HG02943 (cell line): Measurements from ENCODE around the gene SNX5.

ENCODE experiments used
- ATAC-seq: cut with Tn5 transposase; IDR thresholded peaks from one replicate; pipeline ENCODE4 v1.9.1; 2021; ENCODE audit warnings: mild to moderate bottlenecking, low read depth, moderate library complexity; ENCODE audit not compliant: unreplicated experiment

SNX5 gene

GRCh38 chr20:17968366-17969277, at the start of gene SNX5, which contains the start of gene MGME1:
Gene SNX5 (minus strand): TSS chr20:17968794. CDS start chr20:17968425, 369 bp downstream.
Gene MGME1 (plus strand): TSS chr20:17969018. CDS start chr20:17969860, 842 bp downstream.
- peak; percentile 78 for ATAC-seq

DNA sequence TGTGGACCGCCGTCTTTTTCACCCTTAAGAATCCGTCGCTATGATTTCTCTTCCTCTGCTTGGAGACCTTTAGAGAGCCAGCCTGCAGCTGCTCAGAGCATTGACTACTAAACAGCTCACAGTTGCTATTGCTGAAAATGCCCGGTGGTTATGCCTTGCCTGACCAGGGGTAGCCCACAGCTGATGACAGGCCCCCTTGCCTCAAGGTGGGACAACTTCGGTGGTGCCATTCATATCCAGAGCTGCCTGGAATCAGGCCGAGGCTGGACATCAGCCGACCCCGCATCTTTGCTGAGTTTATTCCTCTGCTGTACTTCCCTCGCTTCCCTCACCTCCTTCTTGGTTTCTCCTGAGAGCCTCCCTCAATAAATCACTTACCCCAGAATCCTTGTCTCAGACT, 49.5 kb upstream of the SNX5 start:
- no peak for ATAC-seq

DNA sequence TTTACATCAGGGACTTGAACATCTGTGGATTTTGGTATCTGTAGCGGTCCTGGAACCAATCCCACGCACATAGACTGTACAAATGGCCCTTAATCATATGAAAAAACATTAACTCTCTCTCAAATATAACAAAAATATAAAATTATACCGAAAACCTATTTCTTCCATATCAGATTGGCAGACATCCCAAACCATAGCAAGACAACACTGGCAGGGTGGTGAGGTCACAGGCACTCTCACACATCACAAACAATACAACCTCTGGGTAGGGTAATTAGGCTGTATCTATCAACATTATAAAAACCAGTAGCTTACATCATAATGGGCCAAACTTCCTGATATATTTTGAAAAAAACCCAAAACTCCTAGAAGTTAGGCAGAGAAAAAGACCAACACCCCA, 48.2 kb upstream of the SNX5 start:
- ATAC-seq = no peak

GRCh38 chr20:18014411-18014810, 45.8 kb upstream of the SNX5 start:
- no peak for ATAC-seq

GRCh38 chr20:18012901-18013300, 44.3 kb upstream of the SNX5 start:
- no peak for ATAC-seq

DNA sequence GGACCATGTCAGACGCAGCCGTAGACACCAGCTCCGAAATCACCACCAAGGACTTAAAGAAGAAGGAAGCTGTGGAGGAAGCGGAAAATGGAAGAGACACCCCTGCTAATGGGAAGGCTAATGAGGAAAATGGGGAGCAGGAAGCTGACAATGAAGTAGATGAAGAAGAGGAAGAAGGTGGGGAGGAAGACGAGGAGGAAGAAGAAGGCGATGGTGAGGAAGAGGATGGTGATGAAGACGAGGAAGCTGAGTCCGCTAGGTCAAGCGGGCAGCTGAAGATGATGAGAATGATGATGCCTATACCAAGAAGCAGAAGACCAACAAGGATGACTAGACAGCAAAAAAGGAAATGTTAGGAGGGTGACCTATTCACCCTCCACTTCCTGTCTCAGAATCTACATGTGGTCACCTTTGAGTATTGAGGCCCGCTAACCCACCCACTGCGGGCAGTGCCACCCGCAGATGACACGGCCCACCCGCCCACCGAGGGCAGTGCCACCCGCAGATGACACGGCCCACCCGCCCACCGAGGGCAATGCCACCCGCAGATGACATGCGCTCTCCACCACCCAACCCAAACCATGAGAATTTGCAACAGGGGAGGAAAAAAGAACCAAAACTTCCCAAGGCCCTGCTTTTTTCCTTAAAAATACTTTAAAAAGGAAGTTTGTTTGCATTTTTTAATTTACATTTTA, 43.5 kb upstream of the SNX5 start:
- no peak for ATAC-seq

DNA sequence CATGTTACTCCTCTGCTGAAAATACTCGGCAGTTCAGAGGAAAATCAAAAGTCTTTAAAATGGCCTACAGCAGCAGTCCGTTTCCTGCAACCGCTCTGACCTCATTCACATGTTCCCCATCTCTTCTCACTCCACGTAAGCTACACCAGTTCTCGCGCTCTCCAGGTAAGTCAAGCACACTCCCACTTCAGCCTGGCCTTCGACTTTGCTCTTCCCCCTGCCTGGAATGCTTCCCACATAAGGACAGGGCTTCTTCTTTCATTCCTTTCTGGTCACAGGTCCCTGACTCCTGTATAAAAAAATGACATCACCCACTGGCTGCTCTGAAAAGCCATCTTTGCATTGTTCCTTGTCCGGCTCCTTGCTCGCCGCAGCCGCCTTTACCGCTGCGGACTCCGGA, 42.9 kb upstream of the SNX5 start:
- no peak for ATAC-seq

DNA sequence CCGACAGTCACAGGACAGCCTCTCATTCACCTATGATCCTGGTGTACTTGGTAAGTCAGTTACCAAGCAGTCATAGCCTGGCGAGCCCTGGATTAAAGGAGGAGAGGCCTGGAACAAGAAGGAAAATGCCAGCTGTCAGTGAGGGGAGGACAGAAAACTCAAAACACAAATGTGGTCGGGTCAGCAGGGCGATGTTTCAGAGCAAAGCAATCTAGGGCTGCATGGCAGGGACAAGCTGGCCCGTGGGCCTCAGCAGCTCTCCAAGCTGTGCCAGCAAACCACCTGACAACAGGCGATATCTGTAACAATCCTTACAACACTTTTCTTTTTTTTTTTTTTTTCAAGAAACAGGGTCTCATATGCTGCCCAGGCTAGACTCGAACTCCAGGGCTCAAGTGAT, 40.5 kb upstream of the SNX5 start:
- ATAC-seq = no peak

GRCh38 chr20:18007534-18008292, 39.1 kb upstream of the SNX5 start:
- no peak for ATAC-seq

GRCh38 chr20:18006684-18007083, 38.1 kb upstream of the SNX5 start:
- ATAC-seq = no peak

DNA sequence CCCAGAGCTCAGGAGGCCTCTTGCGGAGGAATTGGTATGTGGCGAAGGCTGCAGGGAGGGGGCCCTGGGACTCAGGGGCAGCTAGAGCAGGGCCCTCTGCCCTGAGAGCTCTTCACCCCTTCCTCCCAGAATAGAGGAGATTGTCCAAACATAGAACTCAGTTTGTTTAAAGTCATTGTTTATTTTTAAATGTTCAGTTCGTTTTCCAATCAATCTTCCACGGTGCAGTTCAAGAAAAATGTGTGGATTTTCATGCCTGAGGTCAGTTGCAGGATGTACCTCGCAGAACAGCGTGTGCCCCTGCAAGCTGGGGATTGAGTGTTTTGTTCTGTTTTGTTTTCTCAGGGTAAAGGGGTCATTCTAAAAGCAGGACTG, 37.4 kb upstream of the SNX5 start:
- no peak for ATAC-seq

DNA sequence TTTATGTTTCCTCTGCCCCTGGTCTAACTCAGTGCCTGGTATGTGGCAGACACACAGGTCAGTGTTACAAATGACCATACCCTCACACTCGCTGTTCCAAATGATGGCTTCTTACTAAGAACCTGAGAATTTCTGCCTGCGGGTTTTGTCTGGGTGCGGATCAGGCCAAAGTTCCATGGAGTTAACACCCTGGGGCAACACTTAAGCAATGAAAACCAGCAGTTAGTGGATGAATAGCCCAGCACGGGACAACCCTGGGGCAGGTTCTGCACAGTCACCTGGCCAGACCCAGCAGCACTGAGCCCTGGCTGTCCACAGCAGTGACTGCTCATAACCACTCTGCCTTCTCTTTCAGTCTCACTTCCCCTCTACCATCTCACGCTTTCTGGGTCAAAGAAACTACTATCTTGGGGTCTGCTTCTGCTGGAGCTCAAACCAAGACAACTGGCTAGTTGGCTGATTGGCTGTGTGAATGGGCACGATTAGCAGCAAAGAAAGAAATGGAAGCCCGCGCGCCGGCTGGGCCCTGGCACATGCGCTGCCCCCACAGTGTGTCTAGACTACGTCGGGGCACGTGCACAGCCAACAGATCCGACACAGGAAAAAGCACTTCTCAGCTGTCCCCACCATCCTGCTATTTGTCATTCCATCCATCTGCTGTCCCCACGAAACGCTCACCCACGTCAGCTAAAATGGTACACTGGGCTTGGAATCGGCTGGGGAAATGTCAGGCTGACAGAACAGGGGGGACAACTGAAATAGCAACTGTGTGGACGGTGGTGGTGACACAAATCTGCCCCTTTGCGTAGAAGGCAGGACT, 36.8 kb upstream of the SNX5 start:
- ATAC-seq = peak; percentile 88

DNA sequence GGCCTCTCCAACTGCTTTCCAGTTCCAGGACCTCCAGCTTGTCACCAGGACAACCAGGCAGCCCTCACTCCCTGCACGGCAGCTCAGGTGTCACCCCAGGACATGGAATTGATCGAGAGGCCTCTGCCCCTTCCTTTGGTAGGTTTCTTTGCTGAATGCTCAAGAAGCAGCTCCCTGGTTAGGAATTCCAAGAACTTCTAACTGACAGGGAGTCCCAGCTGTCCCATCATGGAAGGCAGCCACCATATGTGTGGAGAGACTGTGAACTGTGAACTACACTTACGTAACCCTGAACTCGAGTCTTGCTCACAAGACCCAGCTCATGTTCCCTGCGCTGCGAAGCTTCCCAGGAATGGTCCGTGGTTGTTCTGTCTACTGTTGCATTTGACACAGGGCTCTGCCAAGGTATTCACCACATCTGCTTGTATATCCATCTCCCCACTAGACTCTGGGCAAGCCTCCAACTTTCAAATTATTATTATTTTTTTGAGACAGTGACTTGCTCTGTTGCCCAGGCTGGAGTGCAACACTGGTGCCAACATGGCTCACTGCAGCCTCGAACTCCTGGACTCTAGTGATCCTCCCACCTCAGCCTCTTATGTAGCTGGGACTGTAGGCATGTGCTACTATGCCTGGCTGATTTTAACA, 35.9 kb upstream of the SNX5 start:
- ATAC-seq = no peak

DNA sequence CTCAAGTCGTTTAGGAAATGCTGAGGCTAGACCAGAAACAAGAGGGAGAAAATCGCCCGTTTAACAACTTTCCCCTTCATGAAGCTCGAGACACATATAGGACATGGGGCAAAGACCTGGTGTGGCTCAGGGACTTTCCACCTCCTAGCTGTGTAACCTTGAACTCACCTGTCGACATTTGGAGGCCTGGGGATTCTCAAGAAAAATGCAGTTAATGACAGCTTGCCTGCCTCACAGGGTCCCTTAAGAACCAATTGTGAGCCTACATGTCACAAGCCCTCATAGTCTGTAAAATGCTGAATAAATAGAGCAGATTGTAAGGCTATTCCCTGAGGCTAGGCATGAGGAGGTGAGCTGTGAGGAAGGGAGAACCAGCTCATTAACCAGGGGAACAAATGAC, 35.3 kb upstream of the SNX5 start:
- no peak for ATAC-seq

GRCh38 chr20:18001131-18001921, 32.7 kb upstream of the SNX5 start:
- ATAC-seq = no peak

- ATAC-seq = no peak
These were observed 31.0 kb upstream of the SNX5 start for GRCh38 chr20:17999566-17999965.

GRCh38 chr20:17998446-17998845, 29.9 kb upstream of the SNX5 start:
- ATAC-seq = no peak

GRCh38 chr20:17995967-17996819, 27.6 kb upstream of the SNX5 start:
- no peak for ATAC-seq
